Right lobe of liver (tissue), 4 donors: ENCODE data around the gene THAP8.

Source experiments
- CTCF ChIP-seq, 4 donors: fragments of 200-600 bp in 3 of 4; fragments of 450-650 bp in 1 of 4; IDR thresholded peaks; one replicate each; pipeline versions ENCODE4 v1.5.1 to v1.8.0; 2016 to 2022; ENCODE audit warnings: antibody characterized with exemption in 4 of 4, mild to moderate bottlenecking in 2 of 4
- POLR2A ChIP-seq: fragments of 450-650 bp; IDR thresholded peaks from one replicate; pipeline ENCODE4 v1.6.1; 2017; ENCODE audit warnings: antibody characterized with exemption, mild to moderate bottlenecking
- donor health status: DM: no; HTN: no; CAD: no.
- donor health status: DM: no; HTN: no; CAD: no.
- donor health status: DM: no; HTN: yes; CAD: no.

GRCh38 chr19:35986664-35987570, 67.2 kb downstream of the THAP8 start:
- no peak for TF ChIP-seq CTCF (IDR thresholded peaks at IDR 0.05)
- TF ChIP-seq POLR2A: no peak
